Activated effector memory CD4-positive, alpha-beta T cell treated with anti-CD3 and anti-CD28 coated beads, Interleukin-2, amount 50 U/mL, for 16 hours (primary cell): Measurements from ENCODE around the gene MLX.
"Not testable (repeated sequence)": the region's sequence is repeated elsewhere in the genome, so short reads cannot be mapped to it uniquely, and the experiment has no call there.

Experiments
- DNase-seq: peaks from one replicate; pipeline ENCODE4 v3.0.0-alpha.2; 2020

MLX gene

DNA sequence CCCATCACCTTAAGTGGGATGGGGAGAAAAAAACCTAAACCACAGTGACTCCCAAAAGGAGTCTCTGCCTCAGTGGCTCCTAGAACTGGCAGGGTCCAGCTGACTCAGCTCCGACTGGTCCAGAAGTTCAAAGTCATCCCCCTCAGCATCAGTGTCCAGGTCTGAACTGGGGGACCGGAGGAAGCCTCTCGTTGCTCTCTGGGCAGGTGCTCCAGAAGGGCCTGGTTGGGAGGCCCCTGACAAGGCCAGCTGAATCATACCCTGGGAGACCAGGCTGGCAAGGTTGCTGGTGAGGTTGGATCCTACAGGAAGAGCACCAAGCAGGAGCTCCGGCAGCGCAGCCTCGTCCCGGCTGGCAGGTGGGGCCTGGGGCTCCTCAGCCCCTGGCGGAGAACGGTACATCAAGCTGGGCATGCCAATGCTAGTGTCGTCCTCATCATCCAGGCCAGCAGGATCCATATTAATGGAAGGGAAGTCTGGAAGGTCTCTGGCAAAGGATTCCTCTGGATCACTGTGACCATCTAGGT is 14.9 kb downstream of the MLX start:
- no peak for DNase-seq

- DNase-seq = no peak
Measured at GRCh38 chr17:42584880-42585279, 18.0 kb downstream of the MLX start.

- DNase-seq = no peak
Measured at GRCh38 chr17:42585353-42585752, 18.5 kb downstream of the MLX start.

DNA sequence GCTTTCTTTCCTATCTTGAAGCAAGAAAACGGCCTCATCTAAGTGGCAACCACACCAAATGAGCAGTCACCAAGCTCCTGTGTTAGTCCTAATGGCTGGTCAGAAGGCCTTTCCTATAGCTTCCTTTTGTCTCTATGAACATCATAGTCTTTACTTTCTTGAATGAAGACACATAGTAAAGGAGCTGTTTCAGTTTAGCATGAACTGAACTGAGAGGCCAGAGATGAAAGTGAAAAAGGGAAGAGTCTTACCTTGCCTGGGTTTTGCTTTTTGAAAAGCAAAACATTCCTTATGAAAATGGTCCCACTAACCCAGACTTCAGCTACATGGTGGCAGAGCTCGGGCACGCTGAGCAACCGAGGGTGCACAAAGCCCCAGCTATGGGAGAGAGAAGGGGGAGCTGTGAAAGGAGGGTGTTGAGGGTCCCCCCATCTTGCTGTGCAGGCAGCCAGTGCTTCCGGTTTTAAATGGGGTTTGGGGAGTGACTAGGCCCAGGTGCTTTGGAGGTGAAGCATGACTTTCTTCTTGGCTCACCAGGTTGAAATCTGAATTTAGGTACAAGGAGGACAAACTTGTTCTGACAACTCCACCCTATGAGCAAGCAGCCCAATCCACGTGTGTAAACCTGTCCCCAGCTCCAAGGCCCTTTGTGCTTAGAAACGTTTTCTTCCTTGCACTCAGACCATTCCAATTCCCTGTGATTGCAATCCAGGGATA is 19.8 kb downstream of the MLX start:
- no peak for DNase-seq

- DNase-seq = no peak
Measured at GRCh38 chr17:42590886-42591285, 24.0 kb downstream of the MLX start.

GRCh38 chr17:42591411-42591810 is 24.5 kb downstream of the MLX start:
- no peak for DNase-seq

- DNase-seq = no peak
Measured at GRCh38 chr17:42596386-42596785, 29.5 kb downstream of the MLX start.

DNA sequence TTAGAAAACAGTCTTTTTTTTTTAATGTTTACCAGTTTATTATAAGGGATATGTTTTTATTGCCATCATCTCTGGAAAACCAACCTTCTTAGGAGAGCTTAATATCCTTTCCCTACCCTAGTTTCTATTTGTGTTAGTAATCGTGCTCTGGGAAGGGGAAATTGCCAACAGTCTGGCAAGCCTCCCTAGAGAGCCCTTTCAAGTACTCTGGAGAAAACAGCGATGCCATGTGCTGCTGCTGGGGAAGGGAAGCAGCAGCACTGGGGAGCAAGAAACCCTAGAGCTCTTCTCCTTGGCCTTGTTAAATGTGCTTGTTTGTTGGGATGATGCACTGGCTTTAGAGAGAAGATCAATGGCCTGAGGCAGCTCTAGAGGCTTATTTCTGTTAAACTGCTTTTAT is 32.0 kb downstream of the MLX start:
- DNase-seq = no peak

- DNase-seq = no peak
Measured at GRCh38 chr17:42603318-42603717, 36.4 kb downstream of the MLX start.

- no peak for DNase-seq
Measured at GRCh38 chr17:42607769-42608168, 40.9 kb downstream of the MLX start.

DNA sequence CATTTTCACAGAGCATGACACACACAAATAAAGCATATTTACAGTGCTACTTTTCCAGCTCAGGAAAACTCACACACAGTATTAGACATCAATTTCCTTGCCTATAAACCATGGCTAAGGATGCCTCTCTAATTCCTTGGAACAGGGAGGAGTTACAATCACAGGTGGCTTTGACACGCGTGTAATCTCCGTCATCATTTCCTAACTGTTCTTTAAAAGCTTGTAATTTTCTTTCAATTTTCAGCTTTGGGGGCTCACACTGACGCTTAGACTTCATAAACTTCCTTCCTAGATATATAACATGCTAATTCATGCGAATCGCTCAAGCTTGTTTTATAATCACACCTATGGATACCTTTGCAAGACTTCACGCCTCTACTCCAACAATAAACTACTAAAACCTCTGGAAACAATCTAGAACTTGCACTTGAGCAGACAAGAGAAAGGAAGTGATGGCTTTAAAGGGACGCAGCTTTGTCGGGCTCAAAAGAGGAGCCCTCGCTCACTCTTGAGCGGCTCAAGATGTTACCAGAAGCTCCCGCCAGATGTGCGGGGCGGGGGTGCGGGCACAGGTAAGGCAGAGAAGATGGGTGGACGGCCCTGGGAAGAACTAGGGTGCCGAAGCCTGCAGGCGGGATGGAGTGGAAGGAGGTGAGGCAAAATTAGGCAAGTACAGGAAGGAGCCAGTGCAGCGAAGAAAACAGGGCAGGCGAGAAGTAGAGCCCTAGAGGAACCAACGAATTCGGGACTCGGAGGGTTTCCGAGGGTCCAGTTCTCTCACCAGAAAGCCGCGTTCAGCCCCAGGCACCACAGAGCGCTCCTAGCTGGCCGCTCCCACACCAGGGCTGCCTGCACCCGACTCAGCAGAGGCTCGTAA is 41.6 kb downstream of the MLX start:
- no peak for DNase-seq

- DNase-seq = peak; percentile 100
Measured at GRCh38 chr17:42609182-42609813, 42.4 kb downstream of the MLX start, which contains the start of the genes RETREG3 and TUBG1. RETREG3 (minus strand) TSS chr17:42609374; CDS start chr17:42609324, 50 bp downstream. TUBG1 (plus strand) TSS chr17:42609683; CDS start chr17:42609738, 55 bp downstream.

GRCh38 chr17:42609814-42610801 is 43.2 kb downstream of the MLX start:
- not testable (repeated sequence) for DNase-seq

GRCh38 chr17:42612013-42612412 is 45.1 kb downstream of the MLX start:
- DNase-seq = no peak

GRCh38 chr17:42613699-42614295 is 46.9 kb downstream of the MLX start:
- DNase-seq = no peak

- DNase-seq = no peak
Measured at GRCh38 chr17:42617956-42618431, 51.1 kb downstream of the MLX start.

DNA sequence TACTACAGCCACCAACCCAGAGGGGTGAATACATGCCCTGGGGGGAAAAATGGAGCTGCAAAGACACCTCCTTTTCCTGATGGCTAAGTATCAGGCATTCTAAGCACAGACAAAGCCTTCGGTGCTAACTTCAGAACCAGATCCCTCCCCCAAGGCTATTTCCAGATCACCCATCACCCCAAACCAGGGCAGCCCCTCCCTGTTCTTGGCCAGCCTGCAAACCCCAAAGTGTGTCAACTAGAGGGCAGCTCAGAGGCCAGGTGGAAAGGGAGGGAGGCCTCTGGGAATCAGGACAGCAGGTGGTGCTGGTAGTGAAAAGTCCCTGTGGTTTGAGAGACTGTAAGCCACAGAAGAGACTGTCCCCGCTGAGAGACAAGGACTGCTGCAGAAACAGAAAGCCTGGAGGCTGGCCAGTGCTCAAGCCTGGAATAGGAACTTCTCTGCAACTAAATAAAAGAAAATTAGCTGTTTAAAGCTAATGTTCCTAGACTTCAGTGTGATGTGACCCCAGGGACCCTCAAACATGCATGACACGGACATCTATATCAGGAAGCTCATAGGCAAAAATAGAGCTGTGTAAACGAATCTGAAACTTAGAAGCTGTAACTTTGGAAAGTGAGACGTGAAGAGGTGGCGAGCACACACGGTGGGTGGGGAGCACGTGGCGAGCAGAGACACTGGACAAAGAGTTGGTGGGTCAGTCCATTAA is 51.7 kb downstream of the MLX start:
- DNase-seq = no peak

DNA sequence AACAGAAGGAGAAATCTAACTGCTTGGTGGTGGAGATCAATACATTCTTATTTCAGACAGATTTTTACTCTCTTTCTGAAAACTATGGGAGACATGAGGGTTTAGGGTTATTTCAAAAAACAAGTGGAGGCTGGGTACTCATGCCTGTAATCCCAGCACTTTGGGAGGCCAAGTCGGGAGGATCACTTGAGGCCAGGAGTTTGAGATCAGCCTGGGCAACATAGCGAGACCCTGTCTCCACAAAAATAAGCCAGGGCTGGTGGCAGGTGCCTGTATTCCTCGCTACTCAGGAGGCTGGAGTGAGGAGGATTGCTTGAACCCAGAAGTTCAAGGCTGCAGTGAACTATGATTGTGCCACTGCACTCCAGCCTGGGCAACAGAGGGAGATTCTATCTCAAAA is 55.1 kb downstream of the MLX start:
- DNase-seq = not testable (repeated sequence)
